HL-60 (cell line): ENCODE data around the gene DEF6.

Experiments
- CTCF ChIP-seq: IDR thresholded peaks from one replicate; pipeline ENCODE4 v1.5.1; 2011; ENCODE audit warnings: low read length, control low read depth, inconsistent platforms; ENCODE audit not compliant: insufficient read depth
- POLR2AphosphoS5 ChIP-seq: IDR thresholded peaks from 2 replicates; pipeline ENCODE4 v1.6.1; 2012; ENCODE audit warnings: low read depth

DNA sequence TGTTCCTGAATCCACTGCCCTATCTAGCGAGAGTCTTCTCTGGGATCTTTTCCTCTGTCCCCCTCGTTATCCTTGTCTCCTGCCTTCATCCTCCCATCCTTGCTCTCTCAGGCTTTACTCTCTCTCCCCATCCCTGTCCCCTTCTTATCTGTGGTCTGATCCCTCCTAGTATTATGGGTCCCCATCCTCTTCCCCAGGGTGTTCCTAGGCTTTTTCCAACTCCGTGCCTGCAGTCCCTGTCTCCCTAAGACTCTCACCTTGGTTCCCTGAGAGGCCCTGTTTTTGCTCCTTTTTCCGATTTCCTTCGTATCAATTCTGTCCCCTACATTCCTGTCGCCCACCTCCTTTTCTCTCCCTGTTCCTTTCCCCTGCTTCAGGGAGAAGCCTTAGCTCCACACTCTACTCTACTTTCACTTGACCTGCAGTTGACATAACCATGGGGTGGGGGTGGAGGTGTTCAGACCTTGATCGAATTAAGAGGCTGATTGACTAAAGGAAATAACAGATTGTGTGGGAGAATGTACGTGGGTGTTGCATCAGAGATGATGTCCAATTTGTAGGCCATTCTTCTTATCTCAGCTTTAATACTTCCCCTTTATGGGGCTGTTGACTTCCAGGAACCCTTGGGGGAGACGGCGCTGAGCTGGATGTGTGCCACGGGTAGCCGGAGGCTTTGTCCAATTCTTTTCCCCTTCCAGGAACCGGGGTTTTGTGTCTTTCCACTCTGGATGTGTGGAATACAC is 45.6 kb downstream of the DEF6 start:
- no peak for TF ChIP-seq CTCF
- peak; percentile 48; the same call in 1 of the 2 replicates for TF ChIP-seq POLR2AphosphoS5
